GM18951 (cell line): ENCODE measurements around the gene PRIMPOL.
"Not testable (repeated sequence)": the region's sequence is repeated elsewhere in the genome, so short reads cannot be mapped to it uniquely, and the experiment has no call there.

Experiments
- POLR2A ChIP-seq: IDR thresholded peaks from 4 replicates; pipeline ENCODE4 v1.6.1; 2011; ENCODE audit warnings: mild to moderate bottlenecking; ENCODE audit not compliant: insufficient read length, insufficient read depth; ENCODE audit errors: extremely low read depth
- in situ Hi-C: fragments of 300-500 bp; cut with MboI; formaldehyde crosslinking; loops from one replicate; pipeline ENCODE4 v1.12.0; 2022; ENCODE audit warnings: low sequenced_read_pairs, mixed read lengths, inconsistent platforms; ENCODE audit not compliant: unreplicated experiment

PRIMPOL gene

DNA sequence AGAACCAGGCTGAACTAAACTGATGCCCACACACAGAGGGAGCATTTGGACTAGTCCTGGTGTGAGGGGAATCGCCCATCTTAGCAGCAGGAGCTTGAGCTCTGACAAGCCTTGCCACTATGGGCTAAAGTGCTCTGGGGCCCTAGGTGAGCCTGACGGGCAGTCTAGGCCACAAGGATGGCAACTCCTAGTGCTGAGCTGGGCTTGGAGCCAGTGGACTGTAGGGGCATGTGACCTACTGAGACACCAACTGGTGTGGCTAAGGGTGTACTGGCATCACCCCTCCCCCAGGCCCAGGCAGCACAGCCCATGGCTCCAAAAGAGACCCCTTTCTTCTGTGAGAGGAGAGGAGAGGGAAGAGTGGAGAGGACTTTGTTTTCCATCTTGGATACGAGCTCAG is 69.9 kb downstream of the PRIMPOL start:
- in situ Hi-C loops: no loop called here
- TF ChIP-seq POLR2A: no peak

DNA sequence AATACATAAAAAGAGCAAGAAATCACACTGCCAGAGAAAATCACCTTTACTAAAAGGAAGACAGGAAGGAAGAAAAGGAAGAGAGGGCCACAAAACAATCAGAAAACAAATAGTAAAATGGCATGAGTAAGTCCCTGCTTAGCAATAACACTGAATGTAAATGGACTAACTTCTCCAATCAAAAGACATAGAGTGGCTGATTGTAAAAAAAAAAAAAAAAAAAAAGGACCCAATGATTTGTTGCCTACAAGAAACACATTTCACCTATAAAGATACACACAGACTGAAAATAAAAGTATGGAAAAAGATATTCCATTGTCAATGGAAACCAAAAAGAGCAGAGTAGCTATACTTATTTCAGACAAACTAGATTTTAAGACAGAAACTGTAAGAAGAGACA is 71.7 kb downstream of the PRIMPOL start:
- no peak for TF ChIP-seq POLR2A
- in situ Hi-C loops: no loop called here

DNA sequence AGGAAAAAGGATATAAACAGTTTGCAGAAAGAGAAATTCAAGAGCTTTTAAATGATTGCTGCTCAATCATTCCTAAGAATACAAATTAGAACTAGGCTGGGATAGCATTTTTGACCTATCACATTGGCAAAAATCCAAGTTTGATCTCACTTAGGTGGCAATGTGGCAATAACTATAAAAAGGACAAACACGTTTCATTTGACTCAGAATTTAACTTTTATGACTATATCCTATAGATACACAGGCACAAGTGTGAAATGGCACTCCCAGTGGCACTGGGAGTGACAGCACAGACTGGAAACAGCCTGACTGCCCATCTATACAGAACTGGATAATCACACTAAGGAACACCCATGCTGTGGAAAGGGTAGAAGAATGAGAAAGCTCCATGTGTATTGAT is 73.3 kb downstream of the PRIMPOL start:
- TF ChIP-seq POLR2A: no peak
- in situ Hi-C loops: no loop called here

DNA sequence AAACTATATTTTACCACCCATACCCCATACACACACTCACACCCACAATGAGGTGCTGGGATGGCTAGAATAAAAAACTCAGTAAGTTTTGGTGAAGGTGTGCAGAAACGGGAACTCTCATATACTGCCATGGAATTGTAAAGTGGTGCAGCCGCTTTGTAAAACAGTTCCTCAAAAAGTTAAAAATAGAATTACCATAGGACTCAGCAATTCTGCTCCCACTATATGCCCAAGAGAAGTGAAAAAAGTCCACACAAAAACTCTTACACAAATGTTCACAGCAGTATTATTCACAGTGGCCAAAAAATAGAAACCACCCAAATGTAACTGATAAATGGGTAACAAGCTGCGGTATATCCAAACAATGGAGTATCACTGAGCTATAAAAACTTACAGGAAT is 77.9 kb downstream of the PRIMPOL start:
- no peak for TF ChIP-seq POLR2A
- in situ Hi-C loops: no loop called here

DNA sequence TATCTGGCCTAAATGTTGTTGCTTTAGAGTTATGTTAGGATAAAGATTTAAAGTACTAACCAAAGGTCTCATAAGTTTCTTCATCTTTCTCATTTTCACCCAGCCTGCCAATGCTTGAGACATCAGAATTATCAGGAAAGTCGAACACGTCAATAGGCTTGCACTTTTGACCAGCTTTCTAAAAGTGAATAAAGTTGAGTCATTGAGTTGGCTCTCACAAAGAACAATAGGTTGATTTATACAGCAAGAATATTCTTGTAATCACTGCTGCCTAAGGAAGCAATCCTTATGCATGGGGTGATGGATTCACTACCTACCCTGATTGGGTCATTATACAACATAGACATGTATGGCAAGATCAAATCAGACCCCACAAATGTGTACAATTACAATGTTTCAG is 79.3 kb downstream of the PRIMPOL start:
- in situ Hi-C loops: no loop called here
- TF ChIP-seq POLR2A: no peak

DNA sequence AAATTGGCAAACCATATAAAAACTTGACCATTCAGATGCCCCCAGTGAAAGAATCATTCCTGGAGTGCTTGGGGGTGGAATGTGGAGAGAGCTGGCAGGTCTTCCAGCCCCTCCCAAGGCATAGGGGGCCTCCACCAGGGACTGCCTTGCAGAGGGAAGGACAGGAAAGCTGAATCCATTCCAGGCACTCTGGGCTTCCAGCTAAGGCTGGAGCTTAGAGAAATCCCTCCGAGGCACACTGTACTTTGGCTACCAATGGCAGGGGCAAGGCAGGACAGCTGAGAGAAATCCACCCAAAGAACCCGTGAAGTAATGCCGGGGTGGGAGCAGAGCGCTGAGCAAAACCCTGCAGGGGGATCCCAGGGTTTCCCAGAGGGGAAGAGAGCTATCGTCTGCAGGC is 80.4 kb downstream of the PRIMPOL start:
- no peak for TF ChIP-seq POLR2A
- in situ Hi-C loops: no loop called here

DNA sequence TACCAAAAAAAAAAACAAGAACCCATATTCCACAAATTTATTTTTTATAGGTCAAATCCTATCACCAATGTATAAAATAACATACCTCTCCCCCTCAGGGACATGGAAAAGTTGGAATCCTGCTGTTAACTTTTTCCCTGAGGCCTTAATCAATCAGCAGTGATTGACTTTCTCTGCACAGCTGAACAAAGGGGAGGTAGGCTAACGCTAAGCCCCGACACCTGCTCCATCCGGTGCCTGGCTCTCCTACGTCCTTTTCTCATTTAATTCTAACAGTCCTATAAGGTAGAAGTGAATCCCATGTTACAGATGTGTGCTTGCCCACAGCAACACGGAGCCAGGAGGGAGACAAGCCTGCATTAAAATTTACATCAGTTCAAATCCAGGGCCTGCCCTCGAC is 81.5 kb downstream of the PRIMPOL start:
- no peak for TF ChIP-seq POLR2A
- in situ Hi-C loops: no loop called here

DNA sequence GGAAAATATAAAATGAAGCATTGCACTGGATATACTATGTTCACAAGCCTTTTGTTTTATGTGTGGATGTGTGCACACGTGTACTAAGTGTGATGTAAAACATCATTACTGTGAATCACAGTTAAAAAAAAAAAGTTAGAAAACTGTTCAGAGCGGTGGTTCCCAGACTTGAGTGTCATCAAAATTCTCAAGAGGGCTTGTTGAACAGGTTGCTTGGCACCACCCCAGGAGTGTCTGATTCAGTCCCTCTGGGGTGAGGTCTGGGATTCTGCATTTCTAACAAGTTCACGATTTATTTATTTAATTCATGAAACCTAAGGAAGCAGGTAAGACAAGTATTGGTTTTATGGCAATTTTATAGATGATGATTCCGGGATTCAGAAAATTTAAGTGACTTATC is 82.6 kb downstream of the PRIMPOL start:
- in situ Hi-C loops: no loop called here
- no peak for TF ChIP-seq POLR2A

DNA sequence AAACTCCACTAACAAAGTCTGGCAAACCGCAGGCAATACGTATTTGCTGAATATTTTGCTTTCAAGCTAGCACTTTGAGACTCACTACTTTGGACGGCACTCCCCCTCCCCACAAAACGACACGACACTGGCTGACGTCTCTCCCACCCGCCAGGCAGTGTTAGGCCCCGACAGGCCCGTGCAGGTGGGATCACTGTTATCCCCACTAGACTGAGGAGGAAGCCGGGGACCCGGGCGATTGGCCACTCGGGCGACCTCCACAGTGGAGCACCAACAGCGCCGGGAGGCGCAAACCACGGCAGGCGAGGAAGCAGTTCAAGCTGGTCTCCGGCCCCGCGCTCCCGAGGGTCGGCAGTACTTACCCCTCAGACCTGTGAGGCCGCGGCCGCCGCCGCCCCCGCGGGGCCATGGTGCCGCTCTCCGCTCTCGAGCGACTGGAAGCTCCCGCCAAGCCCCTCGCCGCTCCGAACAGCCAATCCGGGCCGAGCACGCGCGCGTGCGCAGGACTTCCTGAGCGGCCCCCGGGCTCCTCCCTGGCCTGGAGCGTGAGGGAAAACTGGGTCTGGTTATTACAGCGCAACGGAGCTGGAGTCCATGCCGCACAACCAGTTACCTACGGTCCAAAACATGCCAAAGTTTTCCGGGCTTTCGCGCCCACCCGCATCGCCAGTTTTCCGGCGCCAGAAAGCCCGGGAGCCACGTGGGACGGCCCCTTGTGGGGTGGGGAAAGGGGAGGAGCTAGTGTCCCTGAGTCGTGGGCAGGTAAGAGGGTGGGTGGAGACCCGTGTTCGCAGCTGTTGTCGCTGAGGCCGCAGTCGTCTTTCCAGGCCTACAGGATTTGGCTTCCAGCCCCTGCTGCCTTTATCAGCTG is 84.4 kb downstream of the PRIMPOL start, which contains the start of gene CENPU:
Gene CENPU, minus strand, starts transcription at position 443 of the 871 bp plus-strand sequence. Its CDS starts 34 bp downstream, at position 409.
- in situ Hi-C loops: no loop called here
- TF ChIP-seq POLR2A: peak; percentile 83

DNA sequence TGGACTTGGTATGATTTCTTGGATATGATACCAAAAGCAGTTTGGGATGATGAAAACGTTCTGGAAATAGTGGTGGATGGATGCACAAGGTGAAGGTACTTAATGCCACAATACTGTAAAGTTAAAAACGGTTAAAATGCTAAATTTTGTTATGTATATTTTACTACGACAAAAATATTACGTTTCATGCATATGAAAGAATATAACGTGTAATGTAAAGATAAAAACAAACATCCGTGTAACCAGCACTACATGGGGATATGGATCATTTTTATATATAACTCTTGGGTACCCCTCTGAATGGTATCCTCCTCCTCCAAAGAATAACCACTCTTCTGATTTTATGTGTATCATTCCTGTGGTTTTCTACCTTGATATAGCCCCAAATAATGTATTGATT is 85.2 kb downstream of the PRIMPOL start:
- no peak for TF ChIP-seq POLR2A
- in situ Hi-C loops: no loop called here

DNA sequence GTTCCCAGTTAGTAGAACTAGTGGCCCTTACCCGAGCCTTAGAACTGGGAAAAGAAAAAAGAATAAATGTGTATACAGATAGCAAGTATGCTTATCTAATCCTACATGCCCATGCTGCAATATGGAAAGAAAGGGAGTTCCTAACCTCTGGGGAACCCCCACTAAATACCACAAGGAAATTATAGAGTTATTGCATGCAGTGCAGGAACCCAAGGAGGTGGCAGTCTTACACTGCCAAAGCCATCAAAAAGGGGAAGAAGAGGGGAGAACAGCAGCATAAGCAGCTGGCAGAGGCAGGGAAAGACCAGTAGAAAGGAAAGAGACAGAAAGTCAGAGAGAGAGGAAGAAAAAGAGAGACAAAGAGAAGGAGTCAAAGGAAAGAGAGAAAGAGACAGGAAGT is 90.0 kb downstream of the PRIMPOL start:
- in situ Hi-C loops: not testable (repeated sequence)

DNA sequence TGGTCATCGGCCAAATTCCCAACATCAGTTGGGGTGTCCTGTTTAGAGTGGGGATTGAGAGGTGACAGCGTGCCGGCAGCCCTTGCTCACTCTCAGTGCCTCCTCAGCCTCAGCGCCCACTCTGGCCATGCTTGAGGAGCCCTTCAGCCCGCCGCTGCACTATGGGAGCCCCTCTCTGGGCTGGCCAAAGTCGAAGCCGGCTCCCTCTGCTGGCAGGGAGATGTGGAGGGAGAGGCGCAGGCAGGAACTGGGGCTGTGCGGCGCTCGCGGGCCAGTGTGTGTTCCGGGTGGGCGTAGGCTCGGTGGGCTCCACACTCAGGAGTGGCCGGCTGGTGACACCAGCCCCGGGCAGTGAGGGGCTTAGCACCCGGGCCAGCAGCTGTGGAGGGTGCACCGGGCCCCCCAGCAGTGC is 91.4 kb downstream of the PRIMPOL start:
- in situ Hi-C loops: loop anchor here (10.0 kb wide), 1 partner anchor 244 kb away; no protein-coding TSS in a partner anchor

DNA sequence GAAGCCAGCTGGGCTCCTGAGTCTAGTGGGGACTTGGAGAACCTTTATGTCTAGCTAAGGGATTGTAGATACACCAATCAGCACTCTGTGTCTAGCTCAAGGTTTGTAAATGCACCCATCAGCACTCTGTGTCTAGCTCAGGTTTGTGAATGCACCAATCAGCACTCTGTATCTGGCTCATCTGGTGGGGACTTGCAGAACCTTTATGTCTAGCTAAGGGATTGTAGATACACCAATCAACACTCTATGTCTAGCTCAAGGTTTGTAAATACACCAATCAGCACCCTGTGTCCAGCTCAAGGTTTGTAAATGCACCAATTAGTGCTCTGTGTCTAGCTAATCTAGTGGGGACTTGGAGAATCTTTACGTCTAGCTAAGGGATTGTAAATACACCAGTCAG is 92.1 kb downstream of the PRIMPOL start:
- in situ Hi-C loops: loop anchor here (10.0 kb wide), 1 partner anchor 243 kb away; no protein-coding TSS in a partner anchor

More for the DNA sequence above, 91.4 kb downstream of the PRIMPOL start:
- no peak for TF ChIP-seq POLR2A

DNA sequence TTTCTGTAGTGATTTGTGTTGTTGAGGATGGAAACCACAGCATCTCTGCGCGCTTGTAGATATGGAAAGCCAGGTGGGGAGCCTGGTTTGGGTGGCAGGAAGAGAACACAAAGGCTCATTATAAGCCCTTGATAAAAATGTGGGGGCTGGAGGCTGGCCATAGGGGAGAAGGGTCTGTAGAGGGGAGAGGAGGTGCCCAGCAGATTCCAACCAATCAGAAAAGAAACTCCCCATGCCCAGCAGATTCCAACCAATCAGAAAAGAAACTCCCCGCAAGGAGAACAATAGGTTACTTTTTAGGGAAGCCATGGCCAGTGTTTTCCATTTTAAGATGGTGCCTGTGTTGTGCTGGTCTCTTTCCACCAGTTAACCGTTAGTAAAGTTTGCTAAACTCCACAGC is 94.1 kb downstream of the PRIMPOL start:
- TF ChIP-seq POLR2A: no peak
- in situ Hi-C loops: loop anchor here (10.0 kb wide), 1 partner anchor 241 kb away; no protein-coding TSS in a partner anchor

DNA sequence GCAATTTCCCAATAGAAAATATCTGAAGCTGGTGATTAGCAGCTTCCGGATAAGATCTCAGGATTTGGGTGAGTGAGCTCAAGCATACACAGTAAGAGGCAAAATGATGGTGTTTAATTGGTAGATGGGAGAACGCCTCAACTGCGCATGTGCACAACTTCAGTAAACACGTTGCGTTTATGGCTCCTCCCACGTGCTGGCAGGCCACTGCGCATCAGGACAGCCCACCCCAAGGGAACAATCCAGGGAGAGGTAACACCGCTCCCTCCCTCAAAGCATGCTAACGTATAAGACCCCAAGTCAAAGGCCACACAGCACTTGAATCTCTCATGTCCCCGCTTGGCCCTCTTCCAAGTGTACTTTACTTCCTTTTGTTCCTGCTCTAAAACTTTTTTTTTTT is 94.7 kb downstream of the PRIMPOL start:
- in situ Hi-C loops: loop anchor here (10.0 kb wide), 1 partner anchor 241 kb away; no protein-coding TSS in a partner anchor
- TF ChIP-seq POLR2A: no peak
